ENCODE results near the gene A3GALT2. TPM values are rescaled to one million over a fixed set of nuclear protein-coding genes. Genes with fewer than 3 reads are reported as not detected.
A peak's percentile ranks its signal among the peaks of the same experiment; 100 is the strongest.

Gene A3GALT2
- polyA plus RNA-seq (ENCODE audit: insufficient read length) = not detected

DNA sequence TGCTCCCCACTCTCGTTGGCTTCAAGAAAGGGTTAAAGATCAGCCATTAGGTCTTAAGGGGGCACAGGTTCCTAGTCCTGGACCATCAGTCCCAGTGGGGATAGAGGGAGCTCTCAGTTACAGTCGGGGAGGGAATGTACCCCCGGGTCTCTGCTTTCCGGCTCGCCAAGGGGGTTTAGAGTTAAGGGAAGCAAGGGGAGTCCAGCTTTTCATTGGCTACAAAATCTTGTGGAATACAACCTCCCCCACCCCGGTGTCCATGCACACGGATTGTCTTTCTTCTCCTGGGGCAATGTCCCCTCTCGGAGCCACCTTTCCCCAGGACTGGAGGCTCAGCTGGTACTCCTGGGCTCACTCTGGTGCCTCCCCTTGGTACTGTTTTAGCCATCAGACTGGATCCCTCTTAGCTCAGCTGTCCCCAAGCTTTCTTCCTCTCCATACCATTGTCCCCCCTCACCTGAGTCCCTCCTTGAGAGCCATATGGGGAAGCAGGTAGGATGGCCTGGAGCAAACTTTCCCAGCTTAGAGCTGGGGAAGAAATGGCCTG, at the start of gene A3GALT2:
TSS of gene A3GALT2 (minus strand) at position 480 of the 547 bp plus-strand sequence. CDS start at position 480, 0 bp downstream.
- DNase-seq = no peak

DNA sequence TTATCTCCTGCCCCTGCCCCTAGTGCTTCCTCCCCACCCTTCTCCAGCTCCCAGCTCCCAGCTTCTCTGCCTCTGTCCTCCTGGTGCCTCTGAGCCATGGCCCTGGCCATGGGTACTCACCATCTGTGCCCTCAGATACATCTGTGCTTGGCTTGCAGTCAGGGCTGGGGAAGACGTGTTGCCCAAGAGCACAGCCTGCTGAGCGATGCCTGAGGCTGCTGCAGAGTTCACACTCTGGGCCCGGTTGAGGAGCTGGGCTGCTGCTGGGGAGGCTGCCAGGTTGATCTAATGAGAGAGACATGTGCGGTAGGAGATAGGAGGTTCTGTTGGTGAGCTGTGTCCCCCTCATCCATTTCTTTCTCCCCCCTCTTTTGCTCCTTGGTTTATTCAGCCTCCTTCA, 49.4 kb upstream of the A3GALT2 start:
- DNase-seq = no peak

DNA sequence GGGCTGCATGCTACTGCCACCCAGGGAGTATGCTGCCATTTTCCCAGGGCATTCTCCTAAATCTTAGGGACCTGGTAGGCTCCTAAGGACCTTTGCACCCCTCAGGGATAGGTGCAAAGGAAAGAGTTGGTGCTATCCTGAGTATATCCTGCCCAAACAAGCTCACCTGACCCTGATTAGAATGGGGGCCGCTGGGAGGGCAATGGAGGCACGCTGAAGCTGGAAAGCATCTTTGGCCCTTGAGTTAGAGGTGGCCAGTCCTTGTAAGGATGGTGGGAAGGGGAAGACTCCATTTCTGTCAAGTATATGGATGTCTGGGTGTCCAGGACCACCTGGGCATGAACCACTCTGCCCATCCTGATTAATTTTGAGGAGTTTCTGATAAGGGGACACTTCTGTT, 48.9 kb upstream of the A3GALT2 start:
- no peak for DNase-seq

DNA sequence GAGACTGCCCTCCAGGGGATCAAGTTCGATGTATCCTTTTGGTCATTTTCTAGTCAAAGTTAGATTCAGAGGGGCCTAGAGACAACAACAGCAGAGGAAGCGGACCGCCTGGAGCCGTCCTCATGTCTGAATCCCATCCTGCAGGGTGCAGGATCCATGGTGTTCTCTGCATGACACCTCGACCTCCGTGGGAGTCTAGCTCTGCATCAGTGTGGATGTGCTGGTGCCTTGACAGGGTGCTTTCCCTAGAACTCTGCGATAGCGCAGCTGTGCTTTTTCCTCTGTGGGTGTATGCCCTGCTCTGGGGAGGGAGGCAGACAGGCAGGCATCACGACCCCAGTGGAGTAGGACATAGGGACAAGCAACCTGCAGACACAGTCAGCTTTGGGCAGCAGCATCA, 48.2 kb upstream of the A3GALT2 start:
- no peak for DNase-seq

DNA sequence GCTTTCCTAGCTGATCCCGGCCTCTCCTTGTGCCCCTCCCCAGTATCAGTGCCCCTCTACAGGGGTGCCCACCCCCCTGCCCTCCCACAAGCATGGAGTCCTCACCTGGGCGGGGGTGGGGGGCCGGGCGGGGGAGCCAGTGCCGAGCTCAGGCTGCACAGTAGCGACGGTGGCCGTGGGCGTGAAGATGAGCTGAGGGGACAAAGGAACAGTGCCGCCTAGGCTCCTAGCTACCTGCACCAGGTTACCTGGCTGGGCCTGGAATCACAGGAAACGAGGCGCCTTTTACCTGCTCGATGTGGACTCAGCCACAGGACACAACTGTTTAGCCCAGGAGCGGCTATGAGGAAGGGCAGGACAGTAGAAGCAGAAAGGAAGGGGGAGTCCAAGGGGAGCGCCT, 47.5 kb upstream of the A3GALT2 start:
- no peak for DNase-seq

DNA sequence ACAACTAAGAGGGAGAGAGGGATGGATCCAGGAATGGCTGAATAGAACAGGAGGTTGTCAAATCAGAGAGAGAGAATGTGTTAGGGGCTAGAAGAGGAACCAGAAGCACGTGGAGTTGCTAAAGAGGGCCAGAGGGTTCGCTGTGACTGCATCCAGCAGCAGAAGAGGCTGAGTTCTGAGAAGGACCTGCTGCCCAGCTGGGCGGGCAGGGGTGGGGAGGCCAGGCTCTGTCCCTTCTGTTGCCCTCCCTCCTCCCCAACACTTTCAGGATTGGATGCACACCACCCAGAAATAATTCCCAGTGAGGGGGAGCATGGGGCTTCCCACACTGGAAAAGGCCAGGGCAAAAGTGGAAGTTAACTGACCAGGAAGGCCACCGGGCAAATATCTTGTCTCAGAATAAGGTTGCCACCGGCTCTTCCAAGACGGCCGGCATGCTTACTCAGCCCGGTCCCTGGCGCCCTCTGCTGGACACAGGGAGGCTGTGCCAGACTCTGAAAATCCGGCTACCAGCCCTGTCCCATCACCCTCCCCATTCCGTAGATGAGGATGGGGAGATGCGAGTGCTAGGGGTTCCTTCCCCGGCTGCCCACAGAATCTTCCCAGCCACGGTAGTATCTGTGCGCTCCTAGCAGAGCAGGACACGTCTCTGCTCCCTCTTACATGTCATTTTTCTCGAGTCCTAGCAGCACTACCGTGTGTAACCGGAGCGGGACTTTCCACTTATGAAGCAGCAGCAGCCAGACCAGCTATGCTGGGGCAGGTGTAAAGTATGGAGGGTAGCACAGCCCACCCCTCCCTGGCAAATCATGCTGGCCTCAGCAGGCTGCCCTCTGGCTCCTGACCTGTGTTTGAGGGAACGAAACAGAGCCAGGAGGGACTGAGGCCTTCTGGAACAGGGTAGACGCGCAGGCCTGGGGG, 46.8 kb upstream of the A3GALT2 start:
- peak; percentile 85 for DNase-seq

DNA sequence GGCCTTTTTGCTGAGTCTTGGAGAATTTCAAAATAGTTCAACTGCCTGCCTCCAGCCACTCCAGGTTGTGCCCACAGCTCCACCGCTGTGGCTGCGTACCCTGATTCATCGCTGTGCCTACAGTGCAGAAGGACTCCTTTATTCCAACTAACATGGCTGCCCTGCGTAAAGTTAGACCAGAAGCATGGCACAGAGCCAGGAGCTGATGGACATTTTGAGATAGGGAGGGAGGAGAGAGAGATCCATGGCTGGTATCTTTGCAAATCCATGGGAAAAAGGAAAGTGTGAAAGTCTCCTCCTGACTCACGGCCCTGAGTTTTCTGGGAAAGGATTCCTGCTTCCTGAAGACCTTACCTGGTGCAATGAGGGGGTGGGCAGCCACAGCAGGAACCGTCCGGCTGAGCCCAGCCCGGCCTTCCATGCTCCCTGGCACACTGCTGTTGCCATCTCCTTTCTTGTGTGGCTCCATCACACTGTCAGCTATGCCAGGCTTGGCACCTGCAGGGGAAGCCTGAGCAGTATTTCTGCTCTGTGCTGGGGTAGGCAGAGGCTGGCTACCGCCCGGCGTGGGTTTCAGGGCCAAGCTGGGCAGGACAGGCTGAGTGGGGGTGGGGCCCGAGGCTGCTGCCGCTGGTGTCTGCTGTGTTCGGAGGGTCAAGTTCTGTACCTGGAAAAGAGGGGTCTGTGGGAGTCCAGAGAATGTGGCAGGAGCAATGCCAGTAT, 46.0 kb upstream of the A3GALT2 start:
- no peak for DNase-seq

DNA sequence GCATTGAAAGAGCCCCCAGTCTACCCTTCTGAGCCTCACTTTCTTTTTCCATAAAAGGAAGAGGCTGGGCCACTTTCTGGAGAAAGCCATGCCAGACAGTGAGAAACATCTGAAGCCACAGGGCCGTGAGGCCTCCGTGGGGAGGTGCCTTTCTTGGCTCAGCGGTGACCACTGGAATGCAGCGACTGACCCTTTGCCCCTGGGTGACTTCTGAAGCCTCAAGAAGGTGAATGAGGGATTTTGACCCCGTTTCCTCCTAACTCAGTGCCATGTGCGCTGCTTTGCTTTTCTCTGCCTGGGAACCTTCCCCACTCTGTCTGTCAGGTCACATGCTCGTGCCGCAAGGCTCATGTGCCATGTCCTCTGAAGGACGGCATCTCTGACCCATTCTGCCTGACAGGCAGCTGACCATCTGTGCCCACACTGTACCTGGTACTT, 44.7 kb upstream of the A3GALT2 start:
- DNase-seq = no peak

DNA sequence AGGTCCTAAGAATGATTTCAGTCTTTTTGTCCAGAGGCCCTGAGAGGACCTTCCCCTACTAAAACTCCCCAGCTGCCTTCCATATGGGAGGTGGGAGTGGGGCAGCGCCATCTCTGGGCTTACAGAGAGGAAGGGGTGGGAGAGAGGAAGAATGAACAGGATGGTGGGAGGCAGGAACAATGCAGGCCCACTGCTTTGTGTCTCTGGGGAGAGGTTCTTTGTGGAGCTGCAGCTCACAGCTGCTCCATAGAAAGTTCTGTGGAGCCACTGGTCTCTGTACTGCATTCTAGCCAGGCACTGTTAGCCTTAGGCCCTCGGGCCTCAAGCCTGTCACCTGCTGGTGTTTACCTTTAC, 43.6 kb upstream of the A3GALT2 start:
- no peak for DNase-seq

DNA sequence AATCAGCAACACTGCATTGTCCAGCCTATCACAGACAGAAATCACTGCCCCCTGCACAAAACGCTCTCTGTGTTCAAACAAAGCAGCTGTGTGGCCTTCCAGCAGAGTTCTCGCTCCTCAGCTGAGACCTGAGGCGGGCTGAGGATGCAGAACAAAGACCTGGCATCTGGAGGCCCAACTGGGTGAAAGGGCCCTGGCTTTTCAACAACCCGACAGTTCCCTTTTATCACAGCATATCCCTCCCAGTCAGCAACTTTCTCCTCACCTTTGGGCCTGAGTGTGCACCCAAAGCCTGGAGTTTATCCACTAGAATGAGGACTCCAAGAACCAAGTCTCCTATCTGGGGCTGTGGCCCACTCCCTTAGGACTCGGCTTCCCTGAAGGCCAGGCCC, 42.6 kb upstream of the A3GALT2 start:
- DNase-seq = no peak

DNA sequence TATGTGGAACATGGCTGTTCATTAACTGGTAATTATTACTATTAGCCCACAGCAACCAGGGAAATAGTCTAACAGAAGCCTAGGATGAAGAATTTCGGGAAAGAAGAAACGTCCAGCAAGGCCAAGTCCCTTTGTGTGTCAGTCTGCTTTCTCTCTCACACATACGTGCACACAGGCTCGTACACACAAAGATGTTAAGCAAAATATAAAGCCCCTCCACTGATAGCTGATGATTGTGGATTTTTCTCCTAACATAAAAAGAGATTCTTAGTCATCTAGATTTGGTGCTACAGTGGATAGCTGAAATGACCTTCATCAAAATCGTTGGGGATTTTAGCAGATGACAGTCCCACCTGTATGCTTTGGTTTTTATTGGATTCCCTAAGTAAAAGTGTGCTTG, 42.1 kb upstream of the A3GALT2 start:
- no peak for DNase-seq

DNA sequence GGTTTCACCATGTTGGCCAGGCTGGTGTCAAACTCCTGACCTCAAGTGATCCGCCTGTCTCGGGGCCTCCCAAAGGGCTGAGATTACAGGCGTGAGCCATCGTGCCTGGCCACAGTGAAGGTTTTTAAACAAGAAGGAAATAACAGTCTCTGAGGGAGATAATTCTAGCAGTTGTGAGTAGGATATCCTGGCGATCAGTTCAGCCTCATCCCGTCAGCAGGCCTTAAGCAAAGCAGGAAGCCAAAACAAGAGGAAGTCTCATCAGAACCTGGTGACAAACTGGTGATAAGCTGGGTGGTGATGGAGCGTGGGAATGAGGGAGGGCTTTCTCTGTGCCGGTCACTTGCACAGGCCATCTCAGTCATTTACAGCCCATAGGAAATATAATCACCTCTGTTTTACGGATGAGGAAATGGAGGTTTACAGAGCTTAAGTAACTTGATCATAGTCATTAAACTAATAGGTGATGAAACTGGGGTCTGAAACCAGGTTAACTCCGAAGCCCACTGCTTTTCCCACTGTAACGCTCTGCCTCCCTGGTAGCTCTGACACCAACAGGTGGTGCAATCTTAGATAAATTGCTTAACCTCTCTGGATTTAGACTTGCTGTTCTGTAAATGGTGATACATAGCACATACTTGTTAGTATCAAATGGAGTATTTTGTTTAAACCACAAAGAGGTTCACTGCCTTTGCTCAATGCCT, 40.8 kb upstream of the A3GALT2 start:
- no peak for DNase-seq

DNA sequence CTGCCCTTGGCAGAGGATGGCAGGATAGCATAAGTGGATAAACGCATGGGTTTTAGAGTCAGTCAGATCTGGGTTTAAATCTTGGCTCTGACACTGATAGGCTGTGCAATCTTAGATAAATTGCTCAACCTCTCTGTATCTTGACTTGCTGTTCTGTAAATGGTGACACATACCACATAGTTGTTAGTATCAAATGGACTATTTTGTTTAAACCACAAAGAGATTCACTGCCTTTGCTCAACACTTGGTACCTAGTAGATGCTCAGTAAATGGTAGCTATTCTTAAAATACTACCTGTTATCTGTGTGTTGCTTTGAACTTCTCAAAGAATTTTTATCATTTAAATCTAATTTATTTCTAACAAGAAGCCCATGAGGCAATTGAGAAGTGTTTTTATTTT, 39.5 kb upstream of the A3GALT2 start:
- no peak for DNase-seq

DNA sequence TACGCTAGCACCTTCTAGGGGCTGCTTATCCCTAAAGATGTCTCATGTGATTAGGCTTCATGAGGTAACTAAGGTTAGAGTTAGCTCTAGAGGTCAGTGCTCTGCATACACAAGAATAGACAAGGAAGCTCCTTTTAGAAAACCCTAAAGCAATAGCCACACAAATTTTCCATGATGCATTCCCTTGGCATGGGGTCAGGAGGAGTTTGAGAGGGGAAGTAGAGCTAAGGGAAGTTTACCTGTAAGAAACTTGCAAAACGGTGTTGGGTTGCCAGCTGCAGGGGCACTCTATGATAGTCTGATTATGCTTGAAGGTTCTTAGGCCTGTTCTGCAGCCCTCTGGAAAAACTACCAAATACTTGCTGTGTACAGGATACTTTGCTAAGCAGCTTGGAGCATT, 39.0 kb upstream of the A3GALT2 start:
- no peak for DNase-seq

DNA sequence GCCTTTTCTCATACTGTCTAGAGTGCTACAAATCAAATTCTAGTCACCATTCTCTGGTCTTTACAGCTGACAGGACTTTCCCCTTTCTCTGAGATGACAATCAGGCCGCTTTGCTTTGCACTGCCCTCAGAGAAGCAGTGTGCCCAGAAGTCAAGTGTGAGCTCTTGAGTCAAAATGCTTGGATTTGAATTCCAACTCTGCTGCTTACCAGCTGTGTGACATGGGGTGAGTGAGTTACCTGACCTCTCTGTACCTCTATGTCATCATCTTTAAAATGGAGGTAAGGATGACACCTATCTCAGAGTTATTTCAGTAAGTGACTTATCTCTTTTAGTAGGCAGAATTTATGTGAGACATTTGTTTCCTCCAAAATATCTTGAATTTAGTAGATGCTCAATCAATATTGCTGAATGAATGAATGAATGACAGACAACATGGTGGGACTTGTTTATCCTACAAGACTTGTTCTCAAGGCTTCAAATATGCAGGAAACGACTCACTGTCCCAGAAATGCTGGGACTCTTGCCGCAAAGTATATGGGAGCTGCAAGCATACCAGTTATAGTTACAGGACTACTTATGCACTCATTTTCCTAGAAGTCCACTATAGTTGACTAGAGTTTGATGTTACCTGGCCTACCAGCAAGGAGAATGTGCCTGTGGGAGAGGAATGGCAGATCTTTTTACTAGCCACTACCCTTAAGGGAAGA, 38.1 kb upstream of the A3GALT2 start:
- DNase-seq = no peak

DNA sequence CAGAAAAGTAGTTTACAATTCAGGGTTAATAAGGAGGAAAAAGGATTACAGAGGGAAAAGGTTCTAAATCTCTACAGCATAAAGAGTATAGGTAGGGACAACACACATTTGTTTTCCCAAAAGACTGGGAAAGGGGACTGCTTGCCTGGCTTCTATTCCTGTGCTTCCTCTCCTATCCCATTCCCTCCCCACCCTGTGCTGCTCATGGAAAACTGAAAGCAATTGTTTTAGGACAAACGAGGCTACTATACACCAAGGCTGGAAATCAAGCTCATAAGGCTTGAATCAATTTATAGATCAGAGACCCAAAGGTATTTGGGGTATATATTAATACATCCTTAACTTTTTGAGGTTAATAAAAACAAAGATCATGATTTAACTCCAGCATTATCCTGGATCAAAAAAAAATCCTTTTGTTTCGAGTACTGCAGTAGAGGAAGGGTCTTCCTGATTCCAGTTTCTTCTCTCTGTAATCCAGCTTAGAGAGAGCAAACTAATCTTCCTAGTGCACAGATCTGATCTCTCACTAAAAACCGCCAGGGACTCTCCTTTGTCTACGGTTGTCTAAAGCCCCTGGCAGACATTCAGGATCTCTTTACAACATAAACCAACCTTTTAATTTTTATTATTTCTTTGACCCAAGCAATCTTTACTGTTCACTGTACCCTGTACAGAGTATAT, 37.4 kb upstream of the A3GALT2 start:
- no peak for DNase-seq

DNA sequence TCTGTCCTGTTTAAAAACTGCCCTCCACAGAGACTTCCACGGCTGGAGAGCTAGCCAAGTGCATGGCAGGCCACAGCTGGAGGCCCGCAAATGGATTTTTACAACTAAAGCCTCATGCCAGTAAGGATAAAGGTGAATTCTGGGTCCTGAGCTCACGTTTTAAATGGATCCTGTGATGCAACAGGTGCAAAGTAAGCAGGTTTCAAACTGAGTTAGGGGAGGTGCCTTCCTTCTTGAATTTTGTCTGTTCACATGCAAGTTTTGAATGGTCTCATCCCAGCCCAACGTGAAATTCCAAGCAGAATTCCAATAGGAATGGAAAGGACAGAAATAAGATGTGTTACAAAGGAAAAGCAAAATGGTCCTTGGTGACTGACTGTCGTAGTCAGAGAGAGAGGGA, 36.2 kb upstream of the A3GALT2 start:
- no peak for DNase-seq

DNA sequence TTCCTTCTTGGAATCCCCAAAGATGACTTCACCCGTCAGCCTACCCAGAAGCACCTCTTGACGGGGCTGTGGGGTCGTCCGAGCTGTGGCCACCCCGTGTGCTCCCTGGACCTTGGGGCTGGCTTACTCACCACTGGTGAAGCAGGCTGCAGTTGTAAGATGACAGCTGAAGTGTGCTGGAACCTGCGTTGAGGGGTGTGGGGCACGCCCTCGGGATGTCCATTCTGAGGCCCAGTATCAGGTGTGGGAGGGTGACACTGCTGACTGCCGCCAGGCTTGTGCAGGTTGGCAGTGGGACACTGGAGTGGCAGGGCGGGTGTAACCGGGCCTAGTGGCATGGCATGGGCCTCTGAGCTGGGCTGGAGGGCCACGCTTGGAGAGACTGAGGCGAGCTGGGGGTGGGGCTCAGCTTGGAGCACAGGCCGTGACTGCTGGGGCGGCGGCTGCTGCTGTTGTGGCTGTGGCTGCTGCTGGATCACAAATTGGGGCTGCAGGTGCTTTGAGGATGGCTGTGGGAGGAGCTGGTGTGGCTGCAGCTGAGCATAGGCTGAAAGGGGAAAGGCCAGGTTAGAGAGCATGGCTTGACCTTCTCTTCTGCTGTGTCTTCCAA, 33.9 kb upstream of the A3GALT2 start:
- DNase-seq = no peak

DNA sequence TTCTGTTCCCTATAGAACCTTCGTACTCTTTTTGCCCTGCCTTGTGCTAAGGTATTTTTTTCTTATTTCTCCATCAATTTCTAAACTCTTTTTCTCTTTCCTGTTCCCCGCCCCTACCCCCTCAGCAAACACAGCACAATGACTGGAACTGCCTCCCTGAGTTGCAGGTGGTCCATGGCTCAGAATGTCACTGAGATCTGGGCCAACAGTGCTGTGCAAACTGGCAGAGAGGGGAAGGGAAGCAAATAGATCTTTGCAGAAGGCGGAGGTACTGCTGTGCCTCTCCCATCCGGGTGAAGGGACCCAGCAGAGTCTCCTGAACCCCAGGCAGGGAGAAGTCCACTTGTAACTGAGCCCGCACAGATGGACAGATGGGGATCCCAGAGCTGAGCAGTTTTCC, 32.6 kb upstream of the A3GALT2 start:
- DNase-seq = no peak

DNA sequence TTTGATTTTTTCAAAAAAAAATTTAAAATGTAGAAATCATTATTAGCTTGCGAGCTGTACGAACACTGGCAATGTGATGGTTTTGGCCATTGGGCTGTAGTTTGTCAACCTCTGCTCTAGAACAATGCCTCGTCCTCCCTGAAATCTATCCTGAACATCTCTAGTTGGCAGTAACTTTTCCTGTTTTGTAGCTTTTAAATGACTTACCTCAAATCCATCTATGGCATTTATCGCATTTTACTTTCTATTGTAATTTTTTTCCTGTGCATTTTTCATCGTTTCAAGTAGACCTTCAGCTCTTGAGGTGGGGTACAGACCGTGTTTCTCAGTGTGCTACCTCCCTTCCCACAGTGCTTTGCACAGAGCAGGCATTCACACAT, 30.4 kb upstream of the A3GALT2 start:
- no peak for DNase-seq

DNA sequence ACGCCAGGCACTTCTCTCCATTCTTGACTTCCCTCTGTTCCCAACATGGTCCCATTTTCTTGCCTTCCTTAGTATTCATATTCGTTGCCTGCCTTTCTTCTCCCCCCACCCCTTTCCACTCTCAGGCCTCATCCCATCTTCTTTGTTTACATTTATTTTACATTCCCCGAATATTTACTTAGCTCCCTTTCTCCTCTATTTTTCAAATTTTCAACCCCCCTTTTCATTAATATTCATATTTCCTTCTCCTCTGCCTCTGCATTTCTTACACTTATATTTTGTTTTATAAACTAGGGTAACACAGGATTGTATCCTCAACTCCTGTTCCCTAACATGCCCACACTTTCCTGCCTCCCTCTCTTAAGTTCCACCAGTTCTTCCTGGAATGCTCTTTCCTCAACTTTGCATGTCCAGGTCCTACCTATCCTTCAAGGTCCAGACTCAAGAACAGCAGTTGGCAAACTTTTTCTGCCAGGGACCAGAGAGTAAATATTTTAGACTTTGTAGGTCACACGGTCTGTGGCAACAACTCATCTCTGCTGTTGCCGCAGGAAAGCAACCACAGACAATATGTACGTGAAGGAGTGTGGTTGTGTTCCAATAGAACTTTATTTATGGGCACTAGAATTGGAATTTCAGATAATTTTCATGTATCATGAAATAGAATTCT, 29.8 kb upstream of the A3GALT2 start:
- no peak for DNase-seq

Data from hindlimb muscle (tissue), 1 donor.